Femur (tissue), 1 donor: ENCODE measurements around the gene LTBP1.
A peak's percentile ranks its signal among the peaks of the same experiment; 100 is the strongest.
"Not testable (repeated sequence)": the region's sequence is repeated elsewhere in the genome, so short reads cannot be mapped to it uniquely, and the experiment has no call there.

Experiments used
- DNase-seq: peaks from one replicate; pipeline ENCODE4 v3.0.0-alpha.2; 2017

Gene LTBP1

GRCh38 chr2:32965523-32966171, 18.9 kb downstream of the LTBP1 start:
- DNase-seq = no peak

GRCh38 chr2:32969444-32970162, 22.9 kb downstream of the LTBP1 start:
- DNase-seq = no peak

- not testable (repeated sequence) for DNase-seq
These were observed 27.0 kb downstream of the LTBP1 start for GRCh38 chr2:32973772-32974171.

GRCh38 chr2:32976409-32977063, 29.8 kb downstream of the LTBP1 start:
- no peak for DNase-seq

GRCh38 chr2:32977228-32977758, 30.5 kb downstream of the LTBP1 start:
- DNase-seq = peak; percentile 50

GRCh38 chr2:32981612-32982011, 34.9 kb downstream of the LTBP1 start:
- DNase-seq = no peak

- DNase-seq = not testable (repeated sequence)
These were observed 36.6 kb downstream of the LTBP1 start for GRCh38 chr2:32983193-32983924.

GRCh38 chr2:32986480-32986879, 39.7 kb downstream of the LTBP1 start:
- DNase-seq = no peak

GRCh38 chr2:32988525-32988924, 41.8 kb downstream of the LTBP1 start:
- DNase-seq = no peak

- no peak for DNase-seq
These were observed 43.8 kb downstream of the LTBP1 start for GRCh38 chr2:32990556-32990955.

GRCh38 chr2:32991091-32991845, 44.5 kb downstream of the LTBP1 start:
- DNase-seq = no peak

- DNase-seq = no peak
These were observed 46.3 kb downstream of the LTBP1 start for GRCh38 chr2:32993005-32993539.

GRCh38 chr2:32997705-32998104, 51.0 kb downstream of the LTBP1 start:
- DNase-seq = no peak

- no peak for DNase-seq
These were observed 54.2 kb downstream of the LTBP1 start for GRCh38 chr2:33000986-33001385.

- DNase-seq = no peak
These were observed 55.1 kb downstream of the LTBP1 start for GRCh38 chr2:33001823-33002222.

GRCh38 chr2:33002863-33003262, 56.1 kb downstream of the LTBP1 start:
- no peak for DNase-seq

GRCh38 chr2:33005057-33005456, 58.3 kb downstream of the LTBP1 start:
- DNase-seq = no peak

- no peak for DNase-seq
These were observed 62.0 kb downstream of the LTBP1 start for GRCh38 chr2:33008716-33009115.

- DNase-seq = no peak
These were observed 62.5 kb downstream of the LTBP1 start for GRCh38 chr2:33009249-33009648.

GRCh38 chr2:33011373-33011772, 64.6 kb downstream of the LTBP1 start:
- DNase-seq = no peak

GRCh38 chr2:33011941-33012340, 65.2 kb downstream of the LTBP1 start:
- no peak for DNase-seq

- no peak for DNase-seq
These were observed 66.9 kb downstream of the LTBP1 start for GRCh38 chr2:33013684-33014110.
